ENCODE results near the gene UBE2J1.

DNA sequence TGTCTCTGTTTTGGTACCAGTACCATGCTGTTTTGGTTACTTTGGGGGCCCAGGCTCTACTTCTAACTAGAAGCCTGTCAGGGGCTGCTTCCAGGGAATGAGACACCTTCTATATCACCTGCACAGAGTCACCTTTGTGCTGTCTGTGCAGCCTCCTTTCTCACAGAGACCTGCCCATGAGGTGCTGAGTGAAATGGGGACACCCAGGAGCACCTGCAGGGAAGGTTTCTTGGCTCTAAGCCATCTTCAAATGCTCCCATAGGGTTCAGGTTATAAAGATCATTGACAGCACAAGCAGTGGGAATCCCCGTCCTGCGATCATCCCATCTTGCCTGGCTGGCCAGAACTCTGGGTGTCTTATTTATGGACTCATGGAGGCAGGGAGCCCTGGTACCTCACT lies 56.5 kb downstream of the UBE2J1 start:
- TF ChIP-seq CTCF (IDR thresholded peaks at IDR 0.05; ENCODE audit: insufficient read depth, low read length, poor library complexity, severe bottlenecking): no peak
- TF ChIP-seq EZH2phosphoT487 (conservative IDR thresholded peaks at IDR 0.05; ENCODE audit: low read length): no peak

Measured in SU-DHL-6 (cell line).